HG03159 (cell line): Measurements from ENCODE around the gene CHFR.
"Not testable (repeated sequence)": the region's sequence is repeated elsewhere in the genome, so short reads cannot be mapped to it uniquely, and the experiment has no call there.

Experiments
- ATAC-seq: cut with Tn5 transposase; IDR thresholded peaks from one replicate; pipeline ENCODE4 v1.9.1; 2021; ENCODE audit warnings: mild to moderate bottlenecking, moderate library complexity; ENCODE audit not compliant: unreplicated experiment

Gene CHFR

GRCh38 chr12:132874620-132875019 is 12.8 kb downstream of the CHFR start:
- not testable (repeated sequence) for ATAC-seq

DNA sequence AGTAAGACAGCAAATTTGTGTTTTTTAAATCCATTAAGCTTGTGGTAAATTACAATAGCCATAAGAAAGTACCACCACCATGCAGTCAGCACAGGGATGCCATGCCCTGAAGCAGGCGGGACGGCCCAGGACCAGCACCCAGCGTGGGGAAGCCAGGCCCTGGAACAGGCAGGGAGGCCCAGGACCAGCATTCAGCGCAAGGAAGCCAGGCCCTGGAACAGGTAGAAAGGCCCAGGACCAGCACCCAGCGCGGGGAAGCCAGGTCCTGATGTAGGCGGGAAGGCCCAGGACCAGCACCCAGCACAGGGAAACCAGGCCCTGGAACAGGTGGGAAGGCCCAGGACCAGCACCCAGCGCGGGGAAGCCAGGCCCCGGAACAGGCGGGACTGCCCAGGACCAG is 13.2 kb downstream of the CHFR start:
- ATAC-seq = no peak

DNA sequence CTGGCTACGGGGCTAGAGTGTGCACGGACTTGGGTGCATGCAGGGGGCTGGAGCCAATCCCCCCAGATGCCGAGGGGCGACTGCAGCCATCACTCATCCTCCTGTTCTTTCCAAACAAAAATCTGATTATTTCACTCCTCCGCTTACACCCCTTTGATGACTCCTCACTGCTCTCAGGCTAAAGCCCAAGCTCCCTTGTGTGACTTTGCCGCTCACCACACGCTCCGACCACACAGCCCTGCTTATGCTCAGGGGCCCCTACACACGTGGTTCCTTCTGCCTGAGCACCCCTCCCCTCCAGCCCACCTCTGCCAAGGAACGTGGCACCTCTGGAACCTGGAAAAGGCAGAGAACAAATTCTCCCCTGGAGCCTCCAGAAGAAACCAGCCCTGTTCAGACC is 13.7 kb downstream of the CHFR start:
- no peak for ATAC-seq

- no peak for ATAC-seq
Observed at GRCh38 chr12:132872975-132873421, 14.4 kb downstream of the CHFR start.

DNA sequence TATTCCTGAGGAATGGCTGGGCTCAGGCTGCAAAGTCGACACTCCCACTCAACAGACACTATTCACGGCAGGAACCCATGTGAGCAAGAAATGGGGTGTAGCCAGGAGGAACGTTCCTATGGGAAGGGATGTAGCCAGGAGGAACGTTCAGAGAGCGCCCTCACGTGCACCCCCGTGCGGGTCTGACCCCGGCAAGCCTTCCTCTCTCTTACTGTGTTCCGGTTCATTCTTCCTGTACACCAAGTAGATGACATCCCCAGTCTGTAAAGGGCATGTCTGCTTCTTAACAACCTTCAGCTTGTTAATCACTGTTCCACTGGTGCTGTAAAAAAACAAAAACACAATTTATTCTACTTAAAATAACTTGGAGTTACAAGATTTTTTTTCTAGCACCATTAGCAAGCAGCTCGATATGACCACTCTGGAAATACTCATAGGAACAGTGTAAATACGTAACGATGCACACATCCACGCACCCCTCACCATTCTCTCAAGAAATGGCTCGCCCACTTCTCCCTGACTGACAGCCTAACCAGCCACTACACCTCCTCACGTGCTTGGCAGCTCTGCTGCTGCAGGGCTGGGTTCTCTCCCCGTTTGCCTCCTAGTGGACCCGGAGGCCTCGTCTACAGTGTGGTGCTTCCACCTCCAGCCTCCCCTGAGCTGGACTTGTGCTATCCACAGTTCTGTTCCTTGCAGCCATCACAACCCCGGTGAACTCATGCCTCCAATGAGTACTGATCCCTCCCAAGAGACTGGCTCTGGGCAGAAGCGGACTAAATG is 15.1 kb downstream of the CHFR start:
- no peak for ATAC-seq

DNA sequence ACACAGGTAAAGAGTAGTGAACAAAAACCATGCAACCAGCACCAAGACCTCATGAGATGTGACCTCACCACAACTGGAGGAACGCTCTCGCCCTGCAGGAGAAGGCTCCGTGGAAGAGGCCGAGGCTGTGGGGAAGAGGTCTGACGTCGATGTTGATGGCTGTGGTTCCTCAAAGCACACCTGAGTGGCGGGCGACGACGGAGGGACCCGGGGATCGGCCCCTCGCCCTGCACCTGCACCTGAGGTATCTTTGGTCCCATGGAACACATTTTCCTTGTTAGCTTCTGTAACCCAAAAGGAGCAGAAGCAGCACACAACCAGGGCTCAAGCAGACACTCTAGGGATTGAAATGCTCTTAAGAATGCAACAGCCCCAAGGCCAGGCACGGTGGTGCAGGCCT is 17.9 kb downstream of the CHFR start:
- no peak for ATAC-seq

- no peak for ATAC-seq
Observed at GRCh38 chr12:132866251-132866828, 21.1 kb downstream of the CHFR start.

GRCh38 chr12:132861558-132861957 is 25.8 kb downstream of the CHFR start:
- no peak for ATAC-seq

- ATAC-seq = no peak
Observed at GRCh38 chr12:132858718-132859266, 28.6 kb downstream of the CHFR start.

GRCh38 chr12:132857019-132857418 is 30.4 kb downstream of the CHFR start:
- ATAC-seq = not testable (repeated sequence)

- no peak for ATAC-seq
Observed at GRCh38 chr12:132856581-132856980, 30.8 kb downstream of the CHFR start.

DNA sequence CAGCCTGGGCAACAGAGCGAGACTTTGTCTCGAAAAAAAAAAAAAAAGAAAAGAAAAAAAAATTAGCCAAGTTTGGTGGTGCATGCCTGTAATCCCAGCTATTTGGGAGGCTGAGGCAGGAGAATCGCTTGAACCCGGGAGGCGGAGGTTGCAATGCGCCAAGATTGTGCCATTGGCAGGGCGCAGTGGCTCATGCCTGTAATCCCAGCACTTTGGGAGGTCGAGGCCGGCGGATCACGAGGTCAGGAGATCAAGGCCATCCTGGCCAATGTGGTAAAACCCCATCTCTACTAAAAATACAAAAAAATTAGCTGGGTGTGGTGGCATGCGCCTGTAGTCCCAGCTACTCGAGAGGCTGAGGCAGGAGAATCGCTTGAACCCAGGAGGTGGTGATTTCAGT is 32.2 kb downstream of the CHFR start:
- ATAC-seq = not testable (repeated sequence)

DNA sequence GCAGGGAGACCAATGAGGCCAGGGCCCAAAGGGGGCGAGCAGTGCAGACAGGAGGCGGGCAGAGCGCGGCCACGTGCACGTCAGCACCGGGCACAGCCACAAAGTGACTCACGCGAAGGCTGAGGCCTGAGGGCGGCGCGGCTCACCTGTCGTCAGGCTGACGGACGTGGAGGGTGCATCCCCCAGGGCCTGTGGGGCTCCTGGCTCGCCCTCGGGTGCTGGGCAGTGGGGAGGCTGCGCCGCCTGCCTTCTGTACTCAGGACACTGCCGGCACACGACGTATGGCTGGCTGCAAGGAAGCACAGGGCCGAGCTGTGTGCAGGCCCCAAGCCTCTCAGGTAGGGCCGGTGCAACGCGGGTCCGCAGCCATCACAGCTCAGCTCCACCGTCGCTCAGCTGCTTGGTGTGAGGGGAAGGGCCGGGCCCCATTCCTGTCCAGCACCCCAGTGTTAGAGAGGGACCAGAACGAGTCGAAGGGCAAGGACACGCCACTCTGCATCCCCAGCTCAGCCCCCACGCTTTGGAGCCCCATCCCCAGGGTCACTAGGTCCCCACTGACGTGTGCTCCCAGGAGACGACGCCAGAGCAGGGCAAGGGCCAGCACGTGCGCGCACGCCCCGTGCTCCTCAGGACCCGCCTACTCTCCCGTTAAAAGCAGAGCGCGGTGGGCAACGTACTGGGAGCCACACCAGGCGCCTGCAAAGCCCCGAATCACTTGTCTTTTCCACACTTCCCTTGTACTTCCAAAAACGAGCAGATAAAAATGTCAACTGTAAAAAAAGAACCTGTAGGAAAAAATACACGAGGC is 33.9 kb downstream of the CHFR start:
- ATAC-seq = no peak

GRCh38 chr12:132852496-132852895 is 34.9 kb downstream of the CHFR start:
- no peak for ATAC-seq

DNA sequence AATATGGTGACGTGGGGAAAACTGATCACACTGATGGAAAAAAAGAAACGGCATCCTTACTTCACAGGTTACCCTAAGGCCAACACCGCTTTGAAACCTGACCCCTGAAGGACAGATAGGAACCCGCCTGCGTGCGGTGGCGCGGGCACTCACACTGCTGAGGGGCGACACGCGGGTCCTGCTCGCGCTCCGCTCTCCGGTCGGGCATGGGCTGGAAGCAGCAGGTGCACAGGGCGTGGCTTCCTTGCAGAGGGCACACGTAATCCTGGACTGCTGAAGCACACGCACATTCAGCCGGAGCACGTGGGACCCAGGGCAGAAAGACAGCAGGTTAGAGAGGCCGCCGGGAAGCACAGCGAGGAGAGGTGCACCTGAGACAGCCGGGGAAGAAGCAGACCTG is 35.9 kb downstream of the CHFR start:
- ATAC-seq = no peak

- ATAC-seq = no peak
Observed at GRCh38 chr12:132850291-132850690, 37.1 kb downstream of the CHFR start.

DNA sequence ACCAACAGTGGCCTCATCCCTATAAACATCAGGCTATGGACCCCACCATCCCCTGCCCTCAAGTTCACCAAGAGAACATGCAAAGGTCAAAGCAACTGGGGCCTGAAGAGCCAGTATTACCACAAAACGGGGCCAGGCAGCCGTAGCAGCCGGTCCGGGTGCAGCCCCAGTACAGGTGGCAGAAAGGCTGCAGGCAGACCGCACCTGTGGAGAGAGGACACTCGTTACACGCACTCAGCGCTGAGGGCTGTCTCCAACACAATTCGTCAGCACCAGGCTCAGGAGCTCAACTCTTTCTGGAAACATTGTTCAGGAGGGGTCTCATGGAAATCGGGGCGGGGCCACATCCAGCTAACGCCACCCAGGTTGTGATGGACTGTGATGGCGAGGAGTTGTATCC is 38.9 kb downstream of the CHFR start:
- no peak for ATAC-seq

- no peak for ATAC-seq
Observed at GRCh38 chr12:132847363-132848356, 39.7 kb downstream of the CHFR start.

- ATAC-seq = not testable (repeated sequence)
Observed at GRCh38 chr12:132844681-132845080, 42.7 kb downstream of the CHFR start.

DNA sequence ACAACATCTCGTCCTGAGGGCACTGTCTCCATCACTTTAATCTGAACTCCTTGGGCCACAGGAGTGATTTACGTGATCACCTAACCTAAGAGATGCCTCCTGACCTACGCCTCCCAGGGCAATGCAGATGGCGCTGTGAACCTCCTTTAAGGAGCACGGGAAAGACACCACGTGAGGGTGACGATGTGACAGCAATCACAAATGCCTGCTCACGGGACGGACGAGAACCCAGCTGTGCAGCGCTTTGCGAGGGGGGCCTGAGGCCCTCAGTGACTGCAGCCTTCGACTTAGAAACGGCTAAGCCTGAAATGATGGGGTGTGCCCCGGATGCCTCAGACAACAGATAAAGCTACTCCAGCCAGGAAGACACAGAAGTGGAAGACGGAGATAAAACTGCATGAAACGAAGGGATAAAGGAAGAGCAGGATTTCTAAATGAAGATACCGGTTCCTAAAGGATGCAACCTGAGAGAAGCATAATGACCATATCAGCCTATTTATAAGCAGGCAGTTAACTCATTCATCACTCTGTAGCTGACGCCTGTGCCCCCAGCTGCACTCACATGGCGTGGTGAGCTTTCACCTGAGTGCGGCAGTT is 44.9 kb downstream of the CHFR start:
- no peak for ATAC-seq
